ENCODE data around the gene PSME2. TPM values are rescaled to one million over a fixed set of nuclear protein-coding genes. Genes with fewer than 3 reads are reported as not detected.

PSME2 gene
- total and polyA plus RNA-seq, 2 of the 13 experiments (the other 11 are each of a cell fraction or from before 2014, with no cell fraction given) = 332 to 716 TPM

DNA sequence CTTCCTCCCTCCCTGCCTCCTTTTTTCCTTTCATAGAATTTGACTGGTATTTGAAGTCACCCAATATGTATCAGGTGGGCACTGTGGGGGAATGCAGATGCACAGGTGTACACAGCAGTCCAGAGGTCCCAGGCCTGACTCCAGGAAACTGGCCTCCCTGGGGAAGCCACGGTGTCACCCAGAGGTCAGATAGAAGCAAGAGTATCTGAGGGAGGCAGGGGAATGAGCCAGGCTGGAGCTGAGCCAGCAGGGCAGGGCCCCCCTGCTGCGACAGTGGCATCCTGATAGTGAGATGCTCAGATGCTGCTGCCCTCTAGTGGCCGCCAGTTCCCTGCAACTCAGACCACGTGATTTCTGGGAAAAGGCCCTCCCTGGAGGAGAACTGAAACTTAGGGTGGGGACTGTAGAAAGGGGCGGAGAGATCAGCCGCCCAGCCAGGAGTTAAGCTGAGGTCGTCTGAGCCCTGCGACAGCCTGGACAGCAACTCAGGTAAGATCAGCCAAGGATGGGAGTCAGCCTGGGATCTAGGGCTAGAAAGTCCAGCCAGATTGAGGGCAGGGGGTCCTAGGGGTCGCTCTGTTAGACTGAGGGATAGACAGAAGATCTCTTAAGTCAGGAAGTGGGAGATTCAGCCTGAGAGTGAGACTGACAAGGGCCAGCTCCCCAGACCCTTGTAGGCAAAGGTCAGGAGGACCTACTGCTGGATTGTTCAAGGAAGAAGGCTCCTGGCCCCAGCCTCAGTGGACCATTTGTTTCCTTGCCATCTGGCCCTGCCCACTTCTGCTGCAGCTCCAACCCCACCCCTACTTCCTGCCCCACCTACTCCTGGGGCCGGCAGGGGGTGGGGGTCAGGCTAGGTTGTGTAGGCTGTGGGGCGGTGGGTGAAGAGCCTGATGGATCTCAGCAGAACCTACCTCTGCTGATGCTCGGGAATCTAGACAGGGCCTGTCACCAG is 14.7 kb upstream of the PSME2 start, which contains the start of gene IRF9 (continued):
- TF ChIP-seq, protein P1, sequence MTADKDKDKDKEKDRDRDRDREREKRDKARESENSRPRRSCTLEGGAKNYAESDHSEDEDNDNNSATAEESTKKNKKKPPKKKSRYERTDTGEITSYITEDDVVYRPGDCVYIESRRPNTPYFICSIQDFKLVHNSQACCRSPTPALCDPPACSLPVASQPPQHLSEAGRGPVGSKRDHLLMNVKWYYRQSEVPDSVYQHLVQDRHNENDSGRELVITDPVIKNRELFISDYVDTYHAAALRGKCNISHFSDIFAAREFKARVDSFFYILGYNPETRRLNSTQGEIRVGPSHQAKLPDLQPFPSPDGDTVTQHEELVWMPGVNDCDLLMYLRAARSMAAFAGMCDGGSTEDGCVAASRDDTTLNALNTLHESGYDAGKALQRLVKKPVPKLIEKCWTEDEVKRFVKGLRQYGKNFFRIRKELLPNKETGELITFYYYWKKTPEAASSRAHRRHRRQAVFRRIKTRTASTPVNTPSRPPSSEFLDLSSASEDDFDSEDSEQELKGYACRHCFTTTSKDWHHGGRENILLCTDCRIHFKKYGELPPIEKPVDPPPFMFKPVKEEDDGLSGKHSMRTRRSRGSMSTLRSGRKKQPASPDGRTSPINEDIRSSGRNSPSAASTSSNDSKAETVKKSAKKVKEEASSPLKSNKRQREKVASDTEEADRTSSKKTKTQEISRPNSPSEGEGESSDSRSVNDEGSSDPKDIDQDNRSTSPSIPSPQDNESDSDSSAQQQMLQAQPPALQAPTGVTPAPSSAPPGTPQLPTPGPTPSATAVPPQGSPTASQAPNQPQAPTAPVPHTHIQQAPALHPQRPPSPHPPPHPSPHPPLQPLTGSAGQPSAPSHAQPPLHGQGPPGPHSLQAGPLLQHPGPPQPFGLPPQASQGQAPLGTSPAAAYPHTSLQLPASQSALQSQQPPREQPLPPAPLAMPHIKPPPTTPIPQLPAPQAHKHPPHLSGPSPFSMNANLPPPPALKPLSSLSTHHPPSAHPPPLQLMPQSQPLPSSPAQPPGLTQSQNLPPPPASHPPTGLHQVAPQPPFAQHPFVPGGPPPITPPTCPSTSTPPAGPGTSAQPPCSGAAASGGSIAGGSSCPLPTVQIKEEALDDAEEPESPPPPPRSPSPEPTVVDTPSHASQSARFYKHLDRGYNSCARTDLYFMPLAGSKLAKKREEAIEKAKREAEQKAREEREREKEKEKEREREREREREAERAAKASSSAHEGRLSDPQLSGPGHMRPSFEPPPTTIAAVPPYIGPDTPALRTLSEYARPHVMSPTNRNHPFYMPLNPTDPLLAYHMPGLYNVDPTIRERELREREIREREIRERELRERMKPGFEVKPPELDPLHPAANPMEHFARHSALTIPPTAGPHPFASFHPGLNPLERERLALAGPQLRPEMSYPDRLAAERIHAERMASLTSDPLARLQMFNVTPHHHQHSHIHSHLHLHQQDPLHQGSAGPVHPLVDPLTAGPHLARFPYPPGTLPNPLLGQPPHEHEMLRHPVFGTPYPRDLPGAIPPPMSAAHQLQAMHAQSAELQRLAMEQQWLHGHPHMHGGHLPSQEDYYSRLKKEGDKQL (CRISPR knock-in tag; IDR thresholded peaks at IDR 0.05; ENCODE audit: low read depth) = peak; percentile 85; the same call in 1 of the 2 replicates
- TF ChIP-seq TP53 (CRISPR knock-in tag; conservative IDR thresholded peaks at IDR 0.05) = peak; percentile 92
- peak; percentile 96 for TF ChIP-seq HOXD1 (CRISPR knock-in tag; IDR thresholded peaks at IDR 0.05)
- TF ChIP-seq NFIC (IDR thresholded peaks at IDR 0.05; ENCODE audit: low read length) = peak; percentile 94; the same call in 1 of the 2 replicates
- TF ChIP-seq TCF7 (IDR thresholded peaks at IDR 0.05; ENCODE audit: low read depth) = no peak
- peak in 1 of 2 experiments; percentile 66; a peak in 2 of 4 replicates for TF ChIP-seq POLR2A (IDR thresholded peaks at IDR 0.05; ENCODE audit: insufficient read depth in 1 of 2, low read depth in 2 of 2, low read length in 2 of 2)
- TF ChIP-seq, protein P2, sequence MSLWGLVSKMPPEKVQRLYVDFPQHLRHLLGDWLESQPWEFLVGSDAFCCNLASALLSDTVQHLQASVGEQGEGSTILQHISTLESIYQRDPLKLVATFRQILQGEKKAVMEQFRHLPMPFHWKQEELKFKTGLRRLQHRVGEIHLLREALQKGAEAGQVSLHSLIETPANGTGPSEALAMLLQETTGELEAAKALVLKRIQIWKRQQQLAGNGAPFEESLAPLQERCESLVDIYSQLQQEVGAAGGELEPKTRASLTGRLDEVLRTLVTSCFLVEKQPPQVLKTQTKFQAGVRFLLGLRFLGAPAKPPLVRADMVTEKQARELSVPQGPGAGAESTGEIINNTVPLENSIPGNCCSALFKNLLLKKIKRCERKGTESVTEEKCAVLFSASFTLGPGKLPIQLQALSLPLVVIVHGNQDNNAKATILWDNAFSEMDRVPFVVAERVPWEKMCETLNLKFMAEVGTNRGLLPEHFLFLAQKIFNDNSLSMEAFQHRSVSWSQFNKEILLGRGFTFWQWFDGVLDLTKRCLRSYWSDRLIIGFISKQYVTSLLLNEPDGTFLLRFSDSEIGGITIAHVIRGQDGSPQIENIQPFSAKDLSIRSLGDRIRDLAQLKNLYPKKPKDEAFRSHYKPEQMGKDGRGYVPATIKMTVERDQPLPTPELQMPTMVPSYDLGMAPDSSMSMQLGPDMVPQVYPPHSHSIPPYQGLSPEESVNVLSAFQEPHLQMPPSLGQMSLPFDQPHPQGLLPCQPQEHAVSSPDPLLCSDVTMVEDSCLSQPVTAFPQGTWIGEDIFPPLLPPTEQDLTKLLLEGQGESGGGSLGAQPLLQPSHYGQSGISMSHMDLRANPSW (CRISPR knock-in tag; IDR thresholded peaks at IDR 0.05; ENCODE audit: borderline replicate concordance) = peak; percentile 100
- TF ChIP-seq RBFOX2 (IDR thresholded peaks at IDR 0.05; ENCODE audit: low read depth, low read length) = no peak; the same call in 1 of the 2 replicates
- TF ChIP-seq SMYD3 (CRISPR knock-in tag; IDR thresholded peaks at IDR 0.05) = peak; percentile 80
- TF ChIP-seq, protein P3, sequence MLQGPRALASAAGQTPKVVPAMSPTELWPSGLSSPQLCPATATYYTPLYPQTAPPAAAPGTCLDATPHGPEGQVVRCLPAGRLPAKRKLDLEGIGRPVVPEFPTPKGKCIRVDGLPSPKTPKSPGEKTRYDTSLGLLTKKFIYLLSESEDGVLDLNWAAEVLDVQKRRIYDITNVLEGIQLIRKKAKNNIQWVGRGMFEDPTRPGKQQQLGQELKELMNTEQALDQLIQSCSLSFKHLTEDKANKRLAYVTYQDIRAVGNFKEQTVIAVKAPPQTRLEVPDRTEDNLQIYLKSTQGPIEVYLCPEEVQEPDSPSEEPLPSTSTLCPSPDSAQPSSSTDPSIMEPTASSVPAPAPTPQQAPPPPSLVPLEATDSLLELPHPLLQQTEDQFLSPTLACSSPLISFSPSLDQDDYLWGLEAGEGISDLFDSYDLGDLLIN (CRISPR knock-in tag; IDR thresholded peaks at IDR 0.05; ENCODE audit: borderline replicate concordance) = peak; percentile 94
- peak; percentile 70; the same call in 1 of the 2 replicates for TF ChIP-seq ZNF460 (CRISPR knock-in tag; IDR thresholded peaks at IDR 0.05; ENCODE audit: borderline replicate concordance)
- TF ChIP-seq, protein P4, sequence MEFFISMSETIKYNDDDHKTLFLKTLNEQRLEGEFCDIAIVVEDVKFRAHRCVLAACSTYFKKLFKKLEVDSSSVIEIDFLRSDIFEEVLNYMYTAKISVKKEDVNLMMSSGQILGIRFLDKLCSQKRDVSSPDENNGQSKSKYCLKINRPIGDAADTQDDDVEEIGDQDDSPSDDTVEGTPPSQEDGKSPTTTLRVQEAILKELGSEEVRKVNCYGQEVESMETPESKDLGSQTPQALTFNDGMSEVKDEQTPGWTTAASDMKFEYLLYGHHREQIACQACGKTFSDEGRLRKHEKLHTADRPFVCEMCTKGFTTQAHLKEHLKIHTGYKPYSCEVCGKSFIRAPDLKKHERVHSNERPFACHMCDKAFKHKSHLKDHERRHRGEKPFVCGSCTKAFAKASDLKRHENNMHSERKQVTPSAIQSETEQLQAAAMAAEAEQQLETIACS (CRISPR knock-in tag; IDR thresholded peaks at IDR 0.05) = no peak
- peak; percentile 77 for TF ChIP-seq CREM (IDR thresholded peaks at IDR 0.05)
- TF ChIP-seq CREM (CRISPR knock-in tag; IDR thresholded peaks at IDR 0.05) = no peak; the same call in 1 of the 2 replicates
- TF ChIP-seq, protein P5, sequence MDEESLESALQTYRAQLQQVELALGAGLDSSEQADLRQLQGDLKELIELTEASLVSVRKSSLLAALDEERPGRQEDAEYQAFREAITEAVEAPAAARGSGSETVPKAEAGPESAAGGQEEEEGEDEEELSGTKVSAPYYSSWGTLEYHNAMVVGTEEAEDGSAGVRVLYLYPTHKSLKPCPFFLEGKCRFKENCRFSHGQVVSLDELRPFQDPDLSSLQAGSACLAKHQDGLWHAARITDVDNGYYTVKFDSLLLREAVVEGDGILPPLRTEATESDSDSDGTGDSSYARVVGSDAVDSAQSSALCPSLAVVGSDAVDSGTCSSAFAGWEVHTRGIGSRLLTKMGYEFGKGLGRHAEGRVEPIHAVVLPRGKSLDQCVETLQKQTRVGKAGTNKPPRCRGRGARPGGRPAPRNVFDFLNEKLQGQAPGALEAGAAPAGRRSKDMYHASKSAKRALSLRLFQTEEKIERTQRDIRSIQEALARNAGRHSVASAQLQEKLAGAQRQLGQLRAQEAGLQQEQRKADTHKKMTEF (CRISPR knock-in tag; IDR thresholded peaks at IDR 0.05) = peak; percentile 100
- TF ChIP-seq ZNF780A (CRISPR knock-in tag; IDR thresholded peaks at IDR 0.05) = peak; percentile 91; the same call in 1 of the 2 replicates
- no peak for TF ChIP-seq ZNF720 (CRISPR knock-in tag; IDR thresholded peaks at IDR 0.05)
